NCI-H345 treated with DMSO at 0.1 percent for 48 hours (cell line): ENCODE results near the gene NBR1.
"Not testable (repeated sequence)": the region's sequence is repeated elsewhere in the genome, so short reads cannot be mapped to it uniquely, and the experiment has no call there.

Source experiments
- DNase-seq: peaks from one replicate; lab custom pipeline; 2025; ENCODE audit not compliant: unreplicated experiment; lab: John Stamatoyannopoulos, UW

NBR1 gene

GRCh38 chr17:43153197-43153835 is 17.7 kb upstream of the NBR1 start:
- not testable (repeated sequence) for DNase-seq

DNA sequence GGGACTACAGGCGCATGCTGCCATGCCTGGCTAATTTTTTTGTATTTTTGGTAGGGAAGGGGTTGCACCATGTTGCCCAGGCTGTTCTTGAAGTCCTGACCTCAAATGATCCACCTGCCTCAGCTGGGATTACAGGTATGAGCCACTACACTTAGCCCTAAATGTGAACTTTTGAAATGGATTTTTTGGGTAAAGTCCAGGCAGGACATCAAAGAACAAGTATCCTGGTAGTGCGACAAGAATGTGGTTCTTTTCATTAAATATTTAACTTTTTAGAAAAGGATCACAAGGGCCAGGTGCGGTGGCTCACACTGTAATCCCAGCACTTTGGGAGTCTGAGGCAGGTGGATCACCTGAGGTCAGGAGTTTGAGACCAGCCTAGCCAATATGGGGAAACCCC is 15.3 kb upstream of the NBR1 start:
- DNase-seq, result no peak

DNA sequence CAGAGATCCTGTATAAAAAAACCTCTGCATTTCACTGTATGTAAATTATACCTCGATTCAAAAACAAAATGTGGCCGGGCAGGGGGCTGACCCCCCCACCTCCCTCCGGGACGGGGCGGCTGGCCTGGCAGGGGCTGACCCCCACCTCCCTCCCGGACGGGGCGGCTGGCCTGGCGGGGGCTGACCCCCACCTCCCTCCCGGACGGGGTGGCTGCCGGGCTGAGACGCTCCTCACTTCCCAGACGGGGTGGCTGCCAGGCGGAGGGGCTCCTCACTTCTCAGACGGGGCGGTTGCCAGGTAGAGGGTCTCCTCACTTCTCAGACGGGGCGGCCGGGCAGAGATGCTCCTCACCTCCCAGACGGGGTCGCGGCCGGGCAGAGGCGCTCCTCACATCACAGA is 11.8 kb upstream of the NBR1 start:
- DNase-seq, result not testable (repeated sequence)

DNA sequence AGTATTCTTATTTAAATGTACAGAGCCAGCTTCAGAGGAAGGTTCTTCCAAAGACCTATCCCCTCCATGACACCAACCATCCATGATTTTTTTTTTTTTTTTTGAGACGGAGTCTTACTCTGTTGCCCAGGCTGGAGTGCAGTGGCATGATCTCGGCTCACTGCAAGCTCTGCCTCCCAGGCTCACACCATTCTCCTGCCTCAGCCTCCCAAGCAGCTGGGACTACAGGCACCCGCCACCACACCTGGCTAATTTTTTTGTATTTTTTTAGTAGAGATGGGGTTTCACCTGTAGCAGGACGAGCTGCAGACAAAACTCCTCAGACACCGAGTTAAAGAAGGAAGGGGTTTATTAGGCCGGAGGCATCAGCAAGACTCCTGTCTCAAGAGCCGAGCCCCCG is 11.1 kb upstream of the NBR1 start:
- DNase-seq, result not testable (repeated sequence)

DNA sequence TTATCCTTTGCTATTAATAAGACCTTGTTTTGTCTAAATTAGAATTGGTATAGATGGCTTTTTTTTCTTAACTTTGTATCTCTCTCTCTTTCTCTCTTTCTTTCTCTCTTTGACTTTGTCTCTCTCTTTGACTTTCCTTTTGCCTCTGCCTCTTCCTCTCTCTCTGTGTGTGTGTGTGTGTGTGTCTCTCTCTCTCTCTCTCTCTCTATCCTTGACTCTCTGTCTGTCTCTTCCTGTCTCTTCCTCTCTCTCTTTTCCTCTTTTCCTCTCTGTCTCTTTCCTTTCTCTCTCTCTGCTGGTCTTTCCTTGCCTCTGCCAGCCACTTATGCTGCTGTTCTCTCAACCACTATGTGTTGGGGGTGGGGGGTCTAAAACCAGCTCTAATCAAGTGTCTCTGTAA is 5.0 kb upstream of the NBR1 start:
- DNase-seq, result not testable (repeated sequence)

- DNase-seq, result peak; percentile 45
Observed at GRCh38 chr17:43169561-43170139, 1.4 kb upstream of the NBR1 start.

DNA sequence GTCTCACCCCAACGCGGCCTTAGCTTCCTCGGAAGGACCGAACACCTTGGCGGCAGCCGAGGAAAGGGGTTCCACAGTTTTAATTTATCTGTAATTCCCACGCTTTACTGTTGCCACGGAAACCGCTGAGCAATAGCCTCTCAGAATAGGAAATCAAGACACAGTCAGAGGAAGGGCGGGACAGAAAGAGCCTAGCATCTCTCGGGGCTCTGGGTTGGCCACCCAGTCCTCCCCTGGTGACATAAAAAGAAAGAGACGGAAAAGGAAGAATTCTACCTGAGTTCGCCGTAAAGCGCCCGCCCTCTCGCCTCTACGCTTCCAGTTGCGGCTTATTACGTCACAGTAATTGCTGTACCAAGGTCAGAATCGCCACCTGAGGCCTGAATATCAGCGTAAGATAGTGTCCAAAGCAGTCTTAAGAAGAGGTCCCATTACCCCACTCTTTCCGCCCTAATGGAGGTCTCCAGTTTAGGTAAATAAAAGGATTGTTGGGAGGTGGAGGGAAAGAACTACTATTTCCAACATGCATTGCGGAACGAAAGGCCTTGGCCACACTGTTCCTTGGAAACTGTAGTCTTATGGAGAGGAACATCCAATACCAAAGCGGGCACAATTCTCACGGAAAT is 761 bp upstream of the NBR1 start:
- peak; percentile 95 for DNase-seq

- DNase-seq, result no peak
Observed at GRCh38 chr17:43171586-43172487, 823 bp downstream of the NBR1 start.

- DNase-seq, result no peak
Observed at GRCh38 chr17:43175213-43176118, 4.5 kb downstream of the NBR1 start.

DNA sequence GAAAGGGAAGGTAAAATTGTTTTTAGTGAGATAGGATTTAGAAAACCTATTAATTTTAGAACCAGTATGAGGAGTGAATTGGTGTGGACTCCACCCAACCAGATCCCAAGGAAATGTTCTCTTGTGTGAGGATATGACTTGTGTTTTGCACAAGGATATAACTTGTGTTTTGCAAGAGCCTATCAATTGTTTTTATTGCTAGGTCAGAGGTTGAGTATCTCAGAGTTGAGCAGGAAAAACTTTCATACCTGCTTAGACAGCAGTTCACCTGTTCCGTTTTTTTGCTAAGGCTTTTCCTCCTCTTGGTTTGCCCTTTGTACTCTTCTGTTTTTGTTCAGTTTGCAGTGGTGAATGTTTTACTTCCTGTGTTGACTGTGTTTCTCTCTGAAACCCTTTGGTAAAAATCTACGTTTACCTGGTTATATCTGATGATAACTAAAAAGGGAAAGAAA is 5.1 kb downstream of the NBR1 start:
- DNase-seq, result no peak

DNA sequence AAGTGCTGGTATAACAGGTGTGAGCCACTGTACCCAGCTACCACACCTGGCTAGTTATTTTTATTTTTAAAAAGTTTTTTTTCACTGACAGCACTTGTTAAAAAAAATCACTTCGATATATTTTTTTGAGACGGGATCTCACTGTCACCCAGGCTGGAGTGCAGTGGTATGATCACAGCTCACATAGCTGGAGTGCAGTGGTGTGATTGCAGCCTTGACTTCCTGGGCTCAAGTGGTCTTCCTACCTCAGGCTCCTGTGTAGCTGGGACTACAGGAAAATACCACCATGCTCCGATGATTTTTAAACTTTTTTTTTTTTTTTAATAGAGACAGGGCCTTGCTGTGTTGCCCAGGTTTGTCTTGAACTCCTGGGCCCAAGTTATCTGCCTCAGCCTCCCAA is 12.9 kb downstream of the NBR1 start:
- no peak for DNase-seq

DNA sequence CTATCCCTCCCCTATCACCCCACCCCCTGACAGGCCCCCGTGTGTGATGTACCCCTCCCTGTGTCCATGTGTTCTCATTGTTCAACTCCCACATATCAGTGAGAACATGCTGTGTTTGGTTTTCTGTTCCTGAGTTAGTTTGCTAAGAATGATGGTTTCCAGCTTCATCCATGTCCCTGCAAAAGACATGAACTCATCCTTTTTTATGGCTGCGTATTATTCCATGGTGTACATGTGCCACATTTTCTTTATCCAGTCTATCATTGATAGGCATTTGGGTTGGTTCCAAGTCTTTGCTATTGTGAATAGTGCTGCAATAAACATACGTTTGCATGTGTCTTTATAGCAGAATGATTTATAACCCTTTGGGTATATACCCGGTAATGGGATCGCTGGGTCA is 15.6 kb downstream of the NBR1 start:
- DNase-seq, result not testable (repeated sequence)

DNA sequence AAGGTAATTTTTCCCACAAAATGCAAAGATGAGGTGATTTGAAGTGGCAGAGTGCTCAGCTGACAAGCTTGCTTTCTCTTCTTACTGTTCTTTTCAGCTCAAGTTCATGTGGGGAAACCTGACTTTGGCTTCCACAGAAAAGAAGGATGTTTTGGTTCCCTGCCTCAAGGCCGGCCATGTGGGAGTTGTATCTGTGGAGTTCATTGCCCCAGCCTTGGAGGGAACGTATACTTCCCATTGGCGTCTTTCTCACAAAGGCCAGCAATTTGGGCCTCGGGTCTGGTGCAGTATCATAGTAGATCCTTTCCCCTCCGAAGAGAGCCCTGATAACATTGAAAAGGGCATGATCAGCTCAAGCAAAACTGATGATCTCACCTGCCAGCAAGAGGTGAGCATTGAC is 22.2 kb downstream of the NBR1 start:
- no peak for DNase-seq

GRCh38 chr17:43199633-43200032 is 28.6 kb downstream of the NBR1 start:
- DNase-seq, result no peak

DNA sequence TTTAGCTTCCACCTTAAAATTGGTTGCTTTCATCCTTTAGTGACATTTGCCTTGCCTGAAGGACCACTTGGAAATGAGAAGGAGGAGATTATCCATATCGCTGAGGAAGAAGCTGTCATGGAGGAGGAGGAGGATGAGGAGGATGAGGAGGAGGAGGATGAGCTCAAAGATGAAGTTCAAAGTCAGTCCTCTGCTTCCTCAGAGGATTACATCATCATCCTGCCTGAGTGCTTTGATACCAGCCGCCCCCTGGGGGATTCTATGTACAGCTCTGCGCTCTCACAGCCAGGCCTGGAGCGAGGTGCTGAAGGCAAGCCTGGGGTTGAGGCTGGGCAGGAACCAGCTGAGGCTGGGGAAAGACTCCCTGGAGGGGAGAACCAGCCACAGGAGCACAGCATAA is 29.1 kb downstream of the NBR1 start:
- DNase-seq, result no peak

DNA sequence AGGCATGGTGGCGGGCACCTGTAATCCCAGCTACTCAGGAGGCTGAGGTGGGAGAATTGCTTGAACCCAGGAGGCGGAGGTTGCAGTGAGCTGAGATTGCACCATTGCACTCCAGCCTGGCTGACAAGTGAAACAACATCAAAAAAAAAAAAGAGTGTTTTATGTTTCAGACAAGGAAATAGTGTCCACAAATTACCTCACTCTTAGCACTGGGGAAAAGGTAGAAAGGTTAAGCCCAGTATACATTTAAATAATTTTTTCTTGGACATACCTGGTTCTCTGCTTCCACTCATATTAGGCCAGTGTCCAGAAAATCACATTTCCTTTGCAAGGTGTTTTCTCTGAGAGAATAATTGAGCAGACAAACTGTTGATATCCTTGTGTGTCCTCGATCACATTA is 32.0 kb downstream of the NBR1 start:
- not testable (repeated sequence) for DNase-seq

GRCh38 chr17:43210576-43210975 is 39.6 kb downstream of the NBR1 start:
- no peak for DNase-seq

DNA sequence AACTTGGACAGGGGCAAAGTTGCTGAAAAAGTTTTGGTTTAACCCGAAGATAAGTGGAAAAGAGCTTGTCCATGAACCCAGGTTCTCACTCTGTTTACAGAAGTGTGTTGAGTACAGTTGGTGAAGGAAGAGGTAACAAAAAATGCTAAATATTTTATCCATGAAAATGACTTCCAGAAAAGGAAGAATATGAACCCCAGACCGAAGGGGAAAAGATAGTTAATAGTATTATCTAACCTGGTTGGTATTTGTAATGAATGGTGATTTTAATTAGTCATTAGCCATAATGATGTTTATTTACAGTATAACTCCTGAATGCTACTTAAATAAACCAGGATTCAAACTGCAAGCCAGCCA is 40.1 kb downstream of the NBR1 start:
- DNase-seq, result no peak

GRCh38 chr17:43211480-43212402 is 40.7 kb downstream of the NBR1 start, which contains the start of gene TMEM106A:
Gene TMEM106A (plus strand): TSS chr17:43211875. CDS start chr17:43213042, 1,167 bp downstream.
- DNase-seq, result no peak
